OCI-LY7 (cell line): ENCODE results near the gene KLF16. TPM values are rescaled to one million over a fixed set of nuclear protein-coding genes. Genes with fewer than 3 reads are reported as not detected.
A peak's percentile ranks its signal among the peaks of the same experiment; 100 is the strongest.

Source experiments
- BruUV-seq: library from RNA; stranded (reverse); fragments of 400-500 nt; replicated peaks from 2 replicates; lab custom pipeline; 2021; lab: Mats Ljungman, UMichigan
- CTCF ChIA-PET: fragments of 300-600 bp; sonication (Branson Sonifier 250); formaldehyde crosslinking; loops from one replicate; lab custom pipeline; 2022; ENCODE audit warnings: antibody characterized with exemption; ENCODE audit not compliant: unreplicated experiment; lab: Charles Lee
- POLR2A ChIA-PET: fragments of 300-600 bp; sonication (Branson Sonifier 250); formaldehyde crosslinking; loops from one replicate; lab custom pipeline; 2022; ENCODE audit warnings: antibody characterized with exemption; lab: Charles Lee
- DNase-seq: peaks from one replicate; pipeline ENCODE4 v3.0.0-alpha.2; 2015; ENCODE audit warnings: low spot score
- H2AFZ ChIP-seq: fragments of 200-600 bp; sonication (generic), shearing (Covaris generic); 2 replicates; pipeline ENCODE4 v1.6.1; 2014; ENCODE audit warnings: mild to moderate bottlenecking, antibody characterized with exemption, low read length, moderate library complexity
- H3K27ac ChIP-seq: fragments of 200-600 bp; sonication (generic); 2 replicates; pipeline ENCODE4 v1.5.1; 2014; ENCODE audit warnings: mixed run types, low read depth, mild to moderate bottlenecking, moderate library complexity, low read length, inconsistent platforms; ENCODE audit not compliant: poor library complexity, severe bottlenecking
- H3K36me3 ChIP-seq: fragments of 200-600 bp; sonication (generic); 2 replicates; pipeline ENCODE4 v1.6.1; 2014; ENCODE audit warnings: mild to moderate bottlenecking, antibody characterized with exemption, low read length, moderate library complexity, mixed read lengths; ENCODE audit not compliant: insufficient read depth
- H3K4me1 ChIP-seq: fragments of 200-600 bp; sonication (generic); 2 replicates; pipeline ENCODE4 v1.5.1; 2014; ENCODE audit warnings: mild to moderate bottlenecking, low read length; ENCODE audit not compliant: insufficient read depth, poor library complexity, severe bottlenecking
- H3K4me2 ChIP-seq: fragments of 200-600 bp; sonication (generic); 2 replicates; pipeline ENCODE4 v1.6.1; 2014; ENCODE audit warnings: mild to moderate bottlenecking, low read length
- H3K4me3 ChIP-seq: fragments of 200-600 bp; sonication (generic); 2 replicates; pipeline ENCODE4 v1.5.1; 2014; ENCODE audit warnings: mild to moderate bottlenecking, low read depth, low read length; ENCODE audit not compliant: poor library complexity, severe bottlenecking
- H3K79me2 ChIP-seq: fragments of 200-600 bp; sonication (generic); 2 replicates; pipeline ENCODE4 v1.6.1; 2016; ENCODE audit warnings: low read depth, mild to moderate bottlenecking, low read length, moderate library complexity, mixed read lengths; ENCODE audit not compliant: insufficient read depth
- H3K9me2 ChIP-seq: fragments of 200-600 bp; sonication (generic); 2 replicates; pipeline ENCODE4 v1.6.1; 2016; ENCODE audit warnings: mild to moderate bottlenecking, low read length, mixed read lengths; ENCODE audit not compliant: insufficient read depth
- H3K9me3 ChIP-seq: fragments of 200-600 bp; sonication (generic); 2 replicates; pipeline ENCODE4 v1.6.1; 2014; ENCODE audit warnings: mild to moderate bottlenecking, mixed run types, low read length, mixed read lengths
- H4K20me1 ChIP-seq: fragments of 200-600 bp; sonication (generic); 2 replicates; pipeline ENCODE4 v1.6.1; 2014; ENCODE audit warnings: mild to moderate bottlenecking, antibody characterized with exemption, low read length, moderate library complexity, mixed read lengths; ENCODE audit not compliant: insufficient read depth
- EZH2phosphoT487 ChIP-seq: fragments of 200-600 bp; sonication (generic); IDR thresholded peaks from 2 replicates; pipeline ENCODE4 v1.6.1; 2018; ENCODE audit warnings: low read depth, borderline replicate concordance, mild to moderate bottlenecking, mixed run types, antibody characterized with exemption, low read length, moderate library complexity, mixed read lengths
- intact Hi-C: fragments of 100-400 bp; cut with micrococcal nuclease; formaldehyde crosslinking; loops from one replicate; pipeline ENCODE4 v1.10.0; 2022; ENCODE audit not compliant: unreplicated experiment
- total RNA-seq, 2 experiments: library from RNA; depleted of rRNA in 1 of 2; stranded (reverse); fragments of >200 nt in 1 of 2; shearing (Covaris generic) in 1 of 2; gene quantifications; 2 replicates each; pipeline ENCODE4 v1.2.3, GENCODE V29; 2014 to 2022
- TF ChIP-seq, protein P1 (sequence below): fragments of 200-600 bp; sonication (generic); conservative IDR thresholded peaks from 2 replicates; pipeline ENCODE4 v1.5.1; 2014; ENCODE audit warnings: mild to moderate bottlenecking, antibody characterized with exemption, low read length, moderate library complexity, mixed read lengths

KLF16 gene
- total RNA-seq, 2 experiments from 2014 or later: 9.6 to 44.4 TPM

DNA sequence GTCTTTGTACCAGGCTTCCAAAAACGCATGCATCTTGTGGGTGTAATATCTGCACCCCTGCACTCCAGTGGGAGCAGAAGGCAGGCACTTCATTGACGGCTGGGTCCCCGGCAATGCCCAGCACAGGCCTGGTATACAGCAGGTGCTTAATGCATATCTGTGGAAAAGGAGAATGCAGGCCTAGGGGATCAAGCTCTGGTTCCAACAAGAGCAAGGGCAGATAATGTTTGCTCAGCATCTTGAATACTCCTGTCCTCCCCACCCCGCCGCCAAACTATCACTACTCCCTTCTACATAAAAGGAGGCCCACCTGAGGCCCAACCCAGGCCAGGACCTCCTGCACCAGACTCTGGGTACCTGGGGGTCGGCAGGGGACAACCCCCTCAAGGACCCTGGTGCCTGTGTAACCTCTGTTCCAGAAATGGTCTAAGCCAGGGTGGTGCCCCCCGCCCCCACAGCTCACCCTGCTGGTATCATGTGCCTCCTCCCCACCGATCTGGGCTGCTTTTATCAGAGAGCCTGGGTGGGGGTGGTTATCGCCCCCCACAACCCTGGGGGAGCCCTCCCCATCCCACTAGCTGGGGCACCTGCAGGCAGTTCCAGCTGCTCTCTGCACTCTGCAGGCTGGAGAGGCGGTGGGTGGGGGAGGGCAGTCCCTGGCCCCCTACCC is 4.8 kb downstream of the KLF16 start:
- Histone ChIP-seq H3K36me3 (peaks cover 15% of the 10 kb centered on the region), H2AFZ (no peak overlapping the region), H3K4me2 (peak overlapping the region; percentile 98), H3K9me3 (no peaks in the 10 kb centered on the region), H3K27ac (peak overlapping the region; percentile 86), H3K79me2 (peaks cover 82% of the 10 kb centered on the region), H3K4me3 (peak overlapping the region; percentile 2), H3K4me1 (peaks cover 81% of the 10 kb centered on the region), H3K9me2 (no peaks in the 10 kb centered on the region), H4K20me1 (peaks cover 28% of the 10 kb centered on the region)
- no TSS peak for BruUV-seq
- ChIA-PET POLR2A (interaction anchor here (0.6 to 1.2 kb wide), 3 partner anchors 16 to 72 kb away, joined by 3 to 4 read pairs (median 3); no protein-coding TSS in a partner anchor), CTCF (no interaction called here)
- no peak for DNase-seq
- intact Hi-C loops: no loop called here
- TF ChIP-seq, protein P1, sequence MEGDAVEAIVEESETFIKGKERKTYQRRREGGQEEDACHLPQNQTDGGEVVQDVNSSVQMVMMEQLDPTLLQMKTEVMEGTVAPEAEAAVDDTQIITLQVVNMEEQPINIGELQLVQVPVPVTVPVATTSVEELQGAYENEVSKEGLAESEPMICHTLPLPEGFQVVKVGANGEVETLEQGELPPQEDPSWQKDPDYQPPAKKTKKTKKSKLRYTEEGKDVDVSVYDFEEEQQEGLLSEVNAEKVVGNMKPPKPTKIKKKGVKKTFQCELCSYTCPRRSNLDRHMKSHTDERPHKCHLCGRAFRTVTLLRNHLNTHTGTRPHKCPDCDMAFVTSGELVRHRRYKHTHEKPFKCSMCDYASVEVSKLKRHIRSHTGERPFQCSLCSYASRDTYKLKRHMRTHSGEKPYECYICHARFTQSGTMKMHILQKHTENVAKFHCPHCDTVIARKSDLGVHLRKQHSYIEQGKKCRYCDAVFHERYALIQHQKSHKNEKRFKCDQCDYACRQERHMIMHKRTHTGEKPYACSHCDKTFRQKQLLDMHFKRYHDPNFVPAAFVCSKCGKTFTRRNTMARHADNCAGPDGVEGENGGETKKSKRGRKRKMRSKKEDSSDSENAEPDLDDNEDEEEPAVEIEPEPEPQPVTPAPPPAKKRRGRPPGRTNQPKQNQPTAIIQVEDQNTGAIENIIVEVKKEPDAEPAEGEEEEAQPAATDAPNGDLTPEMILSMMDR: no peak

DNA sequence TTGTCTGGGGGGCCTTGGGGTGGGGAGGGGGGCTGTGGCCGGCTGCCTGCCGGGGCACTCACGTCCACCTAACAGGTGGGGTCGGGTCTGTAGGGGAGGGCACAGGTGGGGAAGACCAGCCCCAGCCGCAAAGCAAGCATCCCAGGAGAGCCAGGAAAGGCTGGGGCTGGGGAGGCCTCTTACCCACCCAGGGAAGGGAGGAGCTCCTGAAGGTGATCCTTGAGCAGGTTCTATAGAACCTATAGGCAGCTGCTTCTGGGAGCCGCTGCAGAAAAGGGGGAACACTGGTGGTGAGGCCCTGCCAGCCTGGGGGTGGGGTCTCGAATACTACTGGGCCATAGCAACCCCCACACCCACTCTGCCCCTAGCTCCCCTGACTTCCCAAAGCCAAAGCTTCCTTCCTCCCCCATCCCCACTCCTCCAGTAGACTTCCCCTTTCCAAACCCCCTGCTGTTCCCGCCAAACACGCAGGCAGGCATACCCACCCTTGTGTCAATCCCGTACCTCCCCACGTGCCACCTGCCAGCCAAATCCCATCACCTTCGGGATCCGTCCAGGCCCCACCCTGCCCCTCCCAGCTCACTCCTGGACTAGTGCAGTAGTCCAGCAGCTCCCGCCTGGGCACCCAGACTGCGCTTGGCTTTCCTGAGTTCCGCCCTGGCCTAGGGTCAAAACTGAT is 5.6 kb downstream of the KLF16 start:
- no TSS peak for BruUV-seq

More for the DNA sequence above, 5.6 kb downstream of the KLF16 start:
- peaks cover 87% of the 10 kb centered on the region for H3K79me2 ChIP-seq
- H3K9me3 ChIP-seq: no peaks in the 10 kb centered on the region
- peaks cover 20% of the 10 kb centered on the region for H3K36me3 ChIP-seq
- H3K4me1 ChIP-seq: peaks cover 88% of the 10 kb centered on the region
- peak overlapping the region; percentile 98 for H3K4me2 ChIP-seq
- ChIA-PET POLR2A (interaction anchor here (0.6 to 1.8 kb wide), 4 partner anchors 17 to 303 kb away, joined by 3 to 6 read pairs (median 4); no protein-coding TSS in a partner anchor), CTCF (no interaction called here)
- no peak for DNase-seq
- H3K9me2 ChIP-seq: no peaks in the 10 kb centered on the region
- intact Hi-C loops: no loop called here
- H3K27ac ChIP-seq: peak overlapping the region; percentile 86
- H4K20me1 ChIP-seq: peaks cover 28% of the 10 kb centered on the region
- peak overlapping the region; percentile 68 for H3K4me3 ChIP-seq
- TF ChIP-seq EZH2phosphoT487: no peak
- TF ChIP-seq, protein P1: no peak
- no peak overlapping the region for H2AFZ ChIP-seq
